GM19397 (cell line): ENCODE data around the gene RAB36.

Experiments
- ATAC-seq: cut with Tn5 transposase; IDR thresholded peaks from one replicate; pipeline ENCODE4 v1.9.1; 2021; ENCODE audit warnings: mild to moderate bottlenecking, moderate library complexity; ENCODE audit not compliant: unreplicated experiment

Gene RAB36, protein sequence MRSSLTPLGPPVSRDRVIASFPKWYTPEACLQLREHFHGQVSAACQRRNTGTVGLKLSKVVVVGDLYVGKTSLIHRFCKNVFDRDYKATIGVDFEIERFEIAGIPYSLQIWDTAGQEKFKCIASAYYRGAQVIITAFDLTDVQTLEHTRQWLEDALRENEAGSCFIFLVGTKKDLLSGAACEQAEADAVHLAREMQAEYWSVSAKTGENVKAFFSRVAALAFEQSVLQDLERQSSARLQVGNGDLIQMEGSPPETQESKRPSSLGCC

DNA sequence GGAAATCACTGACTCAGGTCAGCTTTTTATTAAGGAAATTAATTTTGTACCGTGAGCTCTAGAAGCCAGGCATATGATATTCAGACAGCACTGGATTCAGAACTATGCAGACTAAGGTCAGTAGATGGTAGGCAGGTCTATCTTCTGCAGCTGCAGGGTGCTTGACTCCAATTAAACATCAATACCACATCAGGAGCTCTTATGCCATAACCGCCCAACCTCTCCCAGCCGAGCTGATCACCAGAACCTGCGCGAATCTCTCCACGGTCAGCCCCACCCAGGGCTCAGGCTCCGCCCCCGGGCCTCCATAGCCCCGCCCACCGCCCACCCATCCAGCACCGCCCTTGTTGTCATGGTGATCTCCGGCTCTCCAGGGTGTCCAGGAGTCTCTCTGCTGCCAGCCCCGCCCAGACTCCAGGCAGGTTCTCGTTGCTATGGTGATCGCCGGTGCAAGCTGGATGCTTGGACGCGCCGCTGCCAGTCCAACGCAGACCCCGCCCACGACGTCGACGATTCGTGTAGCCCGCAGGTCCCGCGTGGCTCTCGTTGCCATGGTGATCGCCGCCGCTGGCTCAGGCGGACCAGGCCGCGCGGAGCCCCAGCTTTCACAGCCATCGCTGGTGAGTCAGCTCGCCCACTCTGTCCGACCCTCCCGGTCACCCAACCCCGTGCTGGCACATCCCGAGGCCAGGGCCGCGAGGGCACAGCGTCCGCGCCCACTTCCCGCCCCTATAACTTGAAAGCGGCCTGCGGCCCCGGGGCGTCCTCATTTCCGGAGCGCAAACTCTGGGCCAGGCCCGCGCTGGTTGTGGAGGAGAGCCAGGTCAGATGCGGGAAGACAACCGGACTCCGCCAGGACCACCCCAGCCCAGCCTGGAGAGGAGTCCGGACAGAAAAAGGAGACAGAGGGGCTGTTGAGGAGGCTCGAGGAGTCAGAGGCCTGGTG lies at the start of gene RAB36:
RAB36 (plus strand) TSS at position 546 of the 946 bp plus-strand sequence. CDS start 1,140 bp downstream, outside the sequence.
- no peak for ATAC-seq

DNA sequence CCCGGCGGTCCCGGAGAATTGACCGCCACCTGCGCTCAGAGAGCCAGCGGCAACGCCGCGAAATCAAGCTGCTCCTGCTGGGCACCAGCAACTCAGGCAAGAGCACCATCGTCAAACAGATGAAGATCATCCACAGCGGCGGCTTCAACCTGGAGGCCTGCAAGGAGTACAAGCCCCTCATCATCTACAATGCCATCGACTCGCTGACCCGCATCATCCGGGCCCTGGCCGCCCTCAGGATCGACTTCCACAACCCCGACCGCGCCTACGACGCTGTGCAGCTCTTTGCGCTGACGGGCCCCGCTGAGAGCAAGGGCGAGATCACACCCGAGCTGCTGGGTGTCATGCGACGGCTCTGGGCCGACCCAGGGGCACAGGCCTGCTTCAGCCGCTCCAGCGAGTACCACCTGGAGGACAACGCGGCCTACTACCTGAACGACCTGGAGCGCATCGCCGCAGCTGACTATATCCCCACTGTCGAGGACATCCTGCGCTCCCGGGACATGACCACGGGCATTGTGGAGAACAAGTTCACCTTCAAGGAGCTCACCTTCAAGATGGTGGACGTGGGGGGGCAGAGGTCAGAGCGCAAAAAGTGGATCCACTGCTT lies 49.4 kb upstream of the RAB36 start:
- no peak for ATAC-seq

DNA sequence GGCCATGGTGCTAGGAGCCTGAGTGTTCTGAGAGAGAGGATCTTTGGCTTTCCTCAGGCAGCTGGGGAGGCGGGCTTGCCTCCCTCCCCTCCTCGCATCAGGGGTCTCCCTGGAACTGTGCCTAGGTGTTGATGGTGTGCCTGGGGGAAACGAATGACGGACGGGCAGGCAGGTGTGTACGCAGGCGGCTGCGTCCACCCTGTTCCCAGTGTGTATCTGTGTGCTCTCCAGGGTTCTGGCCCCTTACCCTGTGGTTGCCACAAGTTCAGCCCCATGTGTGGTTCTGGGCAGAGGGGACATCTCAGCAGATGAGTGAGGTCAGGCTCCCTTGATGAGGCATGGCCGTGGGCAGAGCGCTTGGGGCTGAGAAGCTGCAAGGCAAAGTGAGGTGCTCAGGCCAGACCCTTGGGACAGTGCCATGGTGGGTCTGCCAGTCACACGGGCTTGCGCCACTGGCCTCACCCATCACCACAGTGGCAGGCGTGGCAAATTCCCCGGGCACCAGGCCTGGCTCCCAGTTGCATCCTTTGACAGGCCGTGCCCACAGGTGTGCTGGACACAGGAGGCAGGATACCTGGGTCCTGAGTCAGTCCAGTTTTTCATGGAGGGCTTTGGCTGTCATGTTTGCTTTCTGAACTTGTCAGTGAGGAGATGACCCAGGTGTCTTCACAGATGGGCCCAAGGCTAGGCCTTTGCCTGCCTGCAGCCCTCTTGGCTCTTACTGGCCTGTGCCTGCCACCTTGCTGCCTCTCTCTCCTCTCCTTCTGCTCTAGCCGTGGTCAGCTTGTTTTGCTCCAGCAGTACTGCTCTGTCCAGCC lies 47.7 kb upstream of the RAB36 start:
- no peak for ATAC-seq

DNA sequence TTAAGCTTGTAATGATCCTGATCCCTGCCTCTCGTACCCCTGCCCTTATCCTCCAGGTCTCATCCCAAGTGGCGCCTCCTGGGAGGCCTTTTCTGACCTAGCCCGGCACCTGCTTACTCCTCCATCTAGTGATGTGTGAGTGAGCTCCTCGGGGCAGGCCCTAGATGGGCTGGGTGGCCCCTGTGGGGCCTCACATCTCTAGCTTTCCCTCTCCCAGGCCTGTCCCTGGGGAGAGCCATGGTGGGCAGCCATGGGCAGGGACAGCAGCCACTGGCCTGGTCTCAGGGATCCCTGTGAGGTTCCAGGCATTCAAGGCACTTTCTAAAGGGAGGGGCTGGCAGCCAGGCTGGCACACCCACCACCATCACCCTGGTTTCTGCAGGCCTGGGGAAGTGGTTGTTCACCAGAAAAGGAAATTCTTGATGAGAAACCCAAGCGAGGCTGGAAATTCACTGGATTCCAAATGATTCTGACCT lies 47.0 kb upstream of the RAB36 start:
- no peak for ATAC-seq

DNA sequence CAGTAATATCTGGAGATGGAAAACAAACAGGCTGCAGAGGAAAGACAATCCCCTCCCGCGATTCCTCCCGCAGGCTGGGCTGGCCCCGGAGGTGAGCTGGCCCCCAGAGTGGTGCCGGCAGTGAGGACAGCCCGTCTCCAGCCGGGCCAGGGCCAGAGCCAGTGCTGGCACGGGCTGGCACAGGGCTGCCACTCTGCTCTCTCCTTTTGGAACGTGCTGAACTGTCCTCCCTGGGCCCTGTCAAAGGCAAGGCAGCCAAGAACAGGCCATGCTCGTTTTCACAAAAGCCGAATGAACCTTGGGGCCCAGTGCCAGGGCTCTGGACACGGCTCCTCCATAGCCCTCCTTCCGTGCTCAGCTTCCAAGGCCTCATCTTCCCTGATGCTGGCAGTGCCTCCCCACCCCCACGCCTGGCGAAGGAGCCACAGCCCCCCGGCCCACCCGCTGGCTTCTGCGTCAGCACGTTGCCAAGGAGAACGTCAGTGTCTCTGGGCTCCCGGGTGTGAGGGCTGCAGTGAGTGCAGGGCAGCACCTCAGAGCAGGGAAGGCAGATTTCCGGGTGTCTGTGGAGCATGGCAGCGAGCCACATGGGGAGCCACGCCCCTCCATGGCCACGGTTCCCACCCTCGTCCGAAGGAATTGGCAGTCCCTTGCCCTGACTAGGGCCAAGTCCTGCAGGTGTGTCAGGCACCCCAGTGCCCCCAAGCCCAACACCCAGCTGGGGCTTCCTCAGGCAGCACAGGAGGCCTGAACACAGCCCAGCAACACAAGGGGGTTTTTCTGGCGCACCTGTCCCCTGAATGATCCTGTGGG lies 46.4 kb upstream of the RAB36 start:
- ATAC-seq: no peak

DNA sequence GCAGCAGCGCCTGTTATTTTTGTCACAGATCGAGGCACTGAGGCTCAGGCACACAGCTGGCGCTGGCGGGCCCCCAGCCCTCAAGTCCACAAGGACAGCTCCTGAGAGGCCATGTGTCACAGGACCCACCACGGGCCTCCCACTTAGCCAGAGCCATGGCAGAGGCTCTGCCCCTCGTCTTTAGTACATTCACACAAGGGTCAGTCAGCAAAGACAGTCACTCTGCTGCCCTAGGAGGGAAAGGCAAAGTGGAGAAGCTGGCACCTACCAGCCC lies 45.8 kb upstream of the RAB36 start:
- no peak for ATAC-seq

DNA sequence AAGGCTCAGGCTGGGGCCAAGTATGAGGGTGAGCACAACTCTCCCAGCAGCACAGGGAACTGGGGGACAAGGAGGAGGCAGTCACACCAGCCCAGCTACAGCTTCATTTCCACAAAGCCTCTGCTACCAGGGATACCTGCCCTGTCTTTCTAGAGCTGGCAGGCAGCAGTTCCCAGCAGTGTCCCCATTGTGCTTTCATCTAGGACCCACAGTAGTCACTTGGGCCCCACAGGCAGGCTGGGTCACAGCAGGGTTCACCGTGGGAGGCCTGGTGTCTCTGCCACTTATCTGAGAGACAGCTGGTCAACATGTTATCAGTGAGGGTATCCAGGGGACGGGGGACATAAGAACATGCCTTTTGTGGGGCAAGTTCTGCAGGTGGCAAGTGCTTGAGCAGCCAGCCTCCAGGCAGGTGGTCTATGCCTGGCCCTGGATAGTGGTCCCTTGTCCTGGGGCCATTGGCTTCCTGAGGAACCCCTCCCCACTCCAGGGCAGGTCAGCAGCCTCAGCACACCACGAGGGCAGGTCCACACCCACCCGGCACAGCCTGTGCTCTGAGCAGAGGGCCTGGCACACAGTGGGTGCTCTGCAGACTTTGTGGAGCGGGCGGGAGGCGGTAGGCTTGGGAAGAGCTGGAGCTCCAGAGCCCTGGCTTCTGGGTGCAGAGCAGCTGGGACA lies 45.0 kb upstream of the RAB36 start:
- ATAC-seq: no peak

DNA sequence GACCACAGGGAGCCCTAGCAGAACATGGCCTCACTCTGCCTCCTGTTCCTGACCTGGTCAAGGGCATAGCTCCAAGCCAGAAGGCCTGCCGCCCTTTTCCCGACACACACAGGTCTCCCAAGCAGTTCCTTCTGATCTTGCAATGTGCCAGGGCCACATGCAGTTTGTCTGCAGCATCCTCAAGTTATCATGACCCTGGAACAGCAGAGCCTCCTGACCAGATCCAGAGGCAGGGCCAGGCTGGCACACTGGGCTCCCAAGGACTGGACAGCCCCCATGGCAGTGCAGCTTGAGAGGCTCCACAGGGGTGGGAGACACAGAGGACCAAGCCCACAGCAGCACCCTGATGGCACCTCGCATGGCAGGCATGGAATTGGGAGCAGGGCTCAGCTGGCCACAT lies 43.8 kb upstream of the RAB36 start:
- ATAC-seq: no peak

DNA sequence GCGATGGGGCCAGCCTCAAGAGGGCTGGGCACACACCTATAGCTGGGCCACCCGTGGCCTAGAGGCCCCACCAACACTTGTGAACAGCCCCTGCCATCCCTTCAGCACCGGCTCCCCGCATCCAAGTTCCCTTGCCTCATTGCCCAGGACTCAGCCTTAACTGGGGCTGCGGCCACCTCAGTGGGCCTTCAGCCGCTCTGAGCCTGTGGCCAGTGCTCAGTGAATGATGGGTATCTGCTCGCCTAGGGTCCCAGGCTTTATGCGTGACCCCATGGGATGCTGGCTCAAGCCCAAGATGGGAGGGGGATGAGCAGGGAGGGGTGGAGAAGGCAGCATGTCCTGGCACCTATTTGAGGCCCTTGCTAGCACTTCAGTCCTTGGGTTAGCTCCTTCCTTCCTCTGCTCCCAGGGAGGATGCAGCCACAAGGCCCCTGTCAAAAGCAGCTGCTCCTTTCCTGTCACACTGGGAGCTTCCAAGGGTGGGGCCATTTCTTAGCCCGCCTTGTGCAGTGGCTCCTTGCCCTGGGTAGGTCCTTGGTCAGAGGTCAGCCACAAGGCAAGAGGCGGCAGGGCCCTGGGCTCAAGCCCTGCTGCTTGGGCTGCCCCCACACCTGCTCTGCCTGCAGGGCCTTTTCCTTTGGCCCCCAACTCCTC lies 43.1 kb upstream of the RAB36 start:
- no peak for ATAC-seq

DNA sequence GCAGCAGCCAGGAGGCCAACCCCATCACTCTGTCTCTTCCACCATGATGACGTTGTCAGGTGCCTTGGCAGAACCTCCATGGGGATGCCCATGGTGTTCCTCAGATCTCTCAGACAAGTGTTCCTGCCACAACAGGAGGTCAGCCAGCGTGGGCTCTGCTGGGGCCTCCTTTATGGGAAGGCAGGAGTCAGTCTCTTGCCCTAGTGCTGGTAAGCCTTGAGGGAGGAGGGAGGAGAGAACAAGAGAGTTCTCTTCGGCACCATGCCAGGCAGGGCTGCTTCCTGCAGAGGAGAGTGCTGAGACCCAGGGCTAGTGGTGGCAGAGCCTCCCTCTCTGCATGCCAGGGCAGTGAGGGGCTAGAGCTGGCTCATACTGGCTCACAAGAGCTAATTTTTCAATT lies 42.5 kb upstream of the RAB36 start:
- ATAC-seq: no peak

DNA sequence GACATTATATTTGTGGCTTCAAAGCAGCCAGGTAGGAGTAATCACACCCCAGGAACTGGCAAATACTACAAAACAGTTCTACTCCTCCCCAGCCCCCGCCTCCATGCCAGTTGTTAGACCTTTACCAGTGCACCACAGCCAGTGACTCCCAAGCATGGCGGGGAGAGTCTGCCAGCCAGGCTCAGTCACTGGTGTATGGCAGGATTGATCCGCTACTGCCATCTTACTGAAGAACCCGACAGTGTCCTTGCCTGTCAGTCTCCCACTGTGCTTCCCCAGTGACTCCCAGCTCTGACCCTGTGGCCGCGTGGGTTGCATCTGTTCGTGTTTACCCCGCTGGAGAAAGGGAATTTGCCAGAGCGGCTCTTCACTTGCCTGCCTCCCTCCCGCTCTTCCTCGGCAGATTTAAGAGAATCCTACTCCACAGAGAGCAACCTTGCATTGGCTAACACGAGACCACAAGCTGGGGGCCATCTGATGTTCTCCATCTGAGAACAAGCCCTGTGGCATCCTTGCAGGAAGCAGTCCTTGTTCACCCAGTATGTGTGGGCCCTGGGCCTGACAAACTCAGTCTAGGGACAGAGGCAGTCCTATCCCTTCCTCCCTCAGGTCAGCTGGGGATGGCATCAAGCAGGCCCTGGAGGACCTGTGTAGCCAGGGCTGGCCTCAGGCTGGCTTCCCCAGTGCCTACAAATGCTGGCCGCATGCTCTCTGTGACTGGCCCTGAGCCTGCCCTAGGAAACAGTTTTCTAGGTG lies 41.9 kb upstream of the RAB36 start:
- ATAC-seq: no peak

DNA sequence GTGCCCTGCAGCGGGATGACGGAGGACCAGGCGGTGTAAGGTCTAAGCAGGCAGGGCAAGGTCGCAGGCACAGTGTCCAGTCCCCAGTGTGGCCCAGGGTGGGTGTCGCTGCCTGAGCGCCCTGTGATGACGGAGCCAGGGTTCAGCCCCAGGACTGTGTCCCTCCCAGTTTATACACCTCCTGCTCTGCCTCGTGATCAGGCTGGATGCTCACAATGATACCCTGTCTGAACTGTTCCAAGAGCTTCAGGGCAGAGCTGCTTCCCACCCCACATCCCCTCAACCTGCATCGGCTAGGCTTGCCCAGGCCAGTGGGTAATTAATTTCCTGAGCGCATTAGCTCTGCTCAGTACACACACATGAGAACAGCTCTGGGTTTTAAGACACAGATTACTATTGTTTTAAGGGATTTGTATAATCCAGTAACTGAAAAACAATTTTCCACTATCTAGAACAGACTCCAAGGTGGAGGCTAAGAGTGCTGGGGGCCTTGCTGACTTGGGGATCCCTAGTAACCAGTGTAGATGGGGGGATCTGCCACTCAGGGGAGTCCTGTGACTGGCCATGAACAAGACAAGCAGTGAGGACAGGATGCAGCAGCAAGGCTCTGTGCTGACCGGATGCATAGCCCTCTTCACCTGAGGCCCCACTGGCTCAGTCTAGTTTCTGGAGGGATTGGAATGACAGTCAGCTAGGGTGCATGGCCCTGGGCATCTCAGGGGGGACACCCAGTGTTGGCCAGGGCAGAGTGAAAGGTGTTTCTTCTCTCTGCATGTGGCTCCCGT lies 40.9 kb upstream of the RAB36 start:
- no peak for ATAC-seq

DNA sequence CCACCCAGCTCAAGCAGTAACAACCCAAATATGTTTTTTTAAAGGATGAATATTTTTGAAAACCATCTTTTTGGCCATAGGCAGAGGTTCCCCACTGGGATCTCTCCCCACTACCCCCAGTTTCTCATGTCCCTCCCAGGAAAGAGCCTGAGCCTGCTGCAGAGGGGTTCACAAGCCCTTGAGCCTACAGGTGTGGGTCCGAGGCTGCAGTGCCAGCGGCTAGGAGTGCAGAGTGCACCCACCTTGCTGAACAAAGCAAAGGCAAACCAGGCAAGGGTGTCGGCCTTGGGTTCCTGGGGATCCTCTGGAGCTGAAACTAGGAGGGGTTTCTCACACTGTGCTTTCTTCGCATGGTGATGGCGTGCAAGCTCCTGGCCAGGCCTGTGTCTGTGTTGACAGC lies 40.0 kb upstream of the RAB36 start:
- ATAC-seq: no peak

DNA sequence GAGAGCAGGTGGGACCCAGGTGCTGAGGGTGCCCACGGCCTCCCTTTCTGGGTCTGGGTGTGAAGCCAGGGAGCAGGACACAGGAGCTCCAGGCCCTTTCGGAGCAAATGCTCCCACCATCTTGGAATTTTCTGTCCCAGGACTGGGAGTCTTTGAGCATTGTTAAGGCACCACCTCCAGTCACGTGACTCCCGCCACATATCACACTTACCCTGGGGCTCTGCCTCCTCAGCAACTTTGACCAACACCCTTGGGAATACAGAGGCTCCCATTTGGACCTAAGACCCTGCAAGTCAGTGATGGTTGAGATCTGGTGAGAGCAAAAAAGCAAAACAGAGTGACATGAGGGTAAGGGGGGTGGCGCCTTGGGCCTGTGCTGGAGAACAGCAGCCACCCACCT lies 39.4 kb upstream of the RAB36 start:
- ATAC-seq: no peak

DNA sequence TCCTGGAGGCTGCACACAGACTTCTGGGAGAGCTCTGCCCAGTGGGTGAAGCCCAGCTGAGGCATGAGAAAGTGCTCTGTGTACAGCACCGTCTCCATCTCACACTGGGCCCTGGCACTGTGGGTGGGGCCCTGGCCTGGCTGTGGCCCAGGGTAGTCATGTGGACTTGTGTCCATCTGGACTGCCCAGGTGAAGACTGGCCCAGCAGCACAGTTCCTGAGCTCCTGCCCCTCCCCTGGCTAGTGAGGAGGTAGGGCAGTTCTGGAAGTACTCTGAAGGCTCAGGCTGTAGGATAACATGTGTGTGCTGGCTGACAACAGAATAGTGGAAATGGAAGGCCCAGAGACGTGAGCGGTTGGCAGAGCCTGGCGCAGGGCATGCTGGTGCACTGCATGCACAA lies 38.9 kb upstream of the RAB36 start:
- no peak for ATAC-seq

DNA sequence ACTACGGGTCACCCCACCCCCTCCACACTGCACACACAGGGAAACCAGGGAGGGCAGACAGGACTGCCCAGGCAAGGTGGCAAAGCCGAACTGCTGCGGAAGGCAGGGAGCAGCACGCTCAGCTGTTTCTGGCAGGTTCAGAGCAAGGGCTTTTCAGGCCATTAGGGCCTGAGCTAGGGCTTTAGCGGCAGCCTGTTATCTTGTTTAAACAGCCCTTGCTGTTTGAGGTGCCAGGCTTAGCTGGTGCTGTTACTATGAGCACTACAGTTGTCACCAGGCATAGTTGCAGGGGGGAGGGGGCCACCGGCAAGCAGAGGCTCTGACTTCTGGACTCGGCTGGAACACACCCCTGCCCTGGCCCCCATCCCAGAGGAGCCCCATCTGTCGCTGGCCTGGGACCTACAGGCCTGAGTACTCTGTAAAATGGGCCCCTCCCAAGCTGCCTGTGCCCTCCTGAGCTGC lies 38.3 kb upstream of the RAB36 start:
- no peak for ATAC-seq

DNA sequence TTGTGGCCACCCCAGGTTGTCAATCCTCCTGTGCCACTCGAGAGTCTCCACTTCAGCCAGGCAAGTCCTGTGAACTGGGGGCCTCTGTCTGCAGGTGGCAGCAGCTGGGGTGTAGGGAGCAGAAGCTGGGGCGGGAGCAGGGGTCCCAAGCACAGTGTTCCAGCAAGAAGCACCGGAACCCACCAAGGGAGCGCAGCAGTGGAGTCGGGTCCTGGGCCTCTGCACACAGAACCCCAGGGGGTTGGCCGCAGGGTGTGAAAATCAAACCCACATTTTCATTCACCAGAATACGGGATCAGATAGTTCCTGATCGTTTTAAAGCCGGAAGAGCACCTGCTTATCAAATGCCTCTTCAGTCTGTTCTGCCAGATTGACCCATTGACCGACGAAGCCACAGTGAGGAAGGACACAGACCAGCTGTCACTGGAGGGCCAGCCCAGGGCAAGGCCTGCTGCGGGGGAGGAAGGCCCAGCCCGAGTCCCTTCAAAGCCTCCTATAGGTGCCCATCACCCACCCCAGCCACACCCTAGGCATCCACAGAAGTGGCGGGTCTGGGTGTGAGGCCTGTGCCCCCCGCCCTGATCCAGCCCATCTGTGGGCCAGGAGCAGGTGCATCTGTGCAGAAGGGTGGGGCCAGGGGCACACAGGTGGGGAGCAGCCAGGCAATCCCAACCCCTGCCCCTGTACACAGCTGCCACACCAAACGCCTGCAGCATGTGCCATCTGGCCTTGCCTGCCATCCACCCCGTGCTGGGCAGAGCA lies 37.6 kb upstream of the RAB36 start:
- no peak for ATAC-seq
